ENCODE results near the gene MMRN2. TPM values are rescaled to one million over a fixed set of nuclear protein-coding genes. Genes with fewer than 3 reads are reported as not detected.

The MMRN2 gene
- total and polyA plus RNA-seq, 4 donors: 1.7 to 12.1 (median 8.6) TPM

GRCh38 chr10:86960863-86961434, 3.5 kb upstream of the MMRN2 start:
- peaks cover 0 to 13% (median 5%) of the 10 kb centered on the region in 4 donors for H3K4me1 ChIP-seq (ENCODE audit: control insufficient read depth in 4 of 4, insufficient read depth in 4 of 4, low read length in 3 of 4)
- DNase-seq (ENCODE audit: low spot score): no peak
- no peak for TF ChIP-seq NR2F2 (IDR thresholded peaks at IDR 0.05)
- no peak for TF ChIP-seq CTCF (IDR thresholded peaks at IDR 0.05; ENCODE audit: low read depth, low read length, missing input control)
- TF ChIP-seq JUND (IDR thresholded peaks at IDR 0.05): no peak
- no peak for TF ChIP-seq REST (IDR thresholded peaks at IDR 0.05)

GRCh38 chr10:86960003-86960862, 2.8 kb upstream of the MMRN2 start:
- peak; percentile 42 for DNase-seq (ENCODE audit: low spot score)
- Histone ChIP-seq H3K36me3 (ENCODE audit: control insufficient read depth in 4 of 4, insufficient read depth in 3 of 4, low read depth in 1 of 4, low read length in 3 of 4) (no peaks in the 10 kb centered on the region), H3K27me3 (ENCODE audit: control insufficient read depth in 4 of 4, insufficient read depth in 4 of 4, low read length in 3 of 4) (no peaks in the 10 kb centered on the region), H3K4me1 (ENCODE audit: control insufficient read depth in 4 of 4, insufficient read depth in 4 of 4, low read length in 3 of 4) (peaks cover 0 to 13% (median 5%) of the 10 kb centered on the region in 4 donors), H3K27ac (ENCODE audit: low read depth in 1 of 2, low read length in 2 of 2) (no peak overlapping the region), H3K9ac (ENCODE audit: low read depth in 1 of 2, low read length in 2 of 2) (no peak overlapping the region), H3K4me3 (ENCODE audit: low read depth in 1 of 3, low read length in 3 of 3) (no peak overlapping the region), H3K9me3 (ENCODE audit: control insufficient read depth in 4 of 4, low read length in 3 of 4) (no peaks in the 10 kb centered on the region)
- TF ChIP-seq NR2F2 (IDR thresholded peaks at IDR 0.05) (no peak), JUND (IDR thresholded peaks at IDR 0.05) (no peak), TAF1 (conservative IDR thresholded peaks at IDR 0.05) (no peak), EGR1 (IDR thresholded peaks at IDR 0.05; ENCODE audit: low read depth in 2 of 2) (no peak), FOXA1 (IDR thresholded peaks at IDR 0.05) (no peak), RAD21 (IDR thresholded peaks at IDR 0.05) (peak; percentile 81 to 90), ZBTB33 (IDR thresholded peaks at IDR 0.05) (no peak), CTCF (IDR thresholded peaks at IDR 0.05; ENCODE audit: low read depth, low read length, missing input control) (peak; percentile 77)
- WGBS: 74% methylated on average over 37 of the region's 37 CpGs

More at GRCh38 chr10:86960863-86961434, 3.5 kb upstream of the MMRN2 start:
- no peaks in the 10 kb centered on the region for H3K27me3 ChIP-seq (ENCODE audit: control insufficient read depth in 4 of 4, insufficient read depth in 4 of 4, low read length in 3 of 4)
- H3K4me3 ChIP-seq (ENCODE audit: low read depth in 1 of 3, low read length in 3 of 3): no peak overlapping the region
- 80% methylated on average over 9 of the region's 9 CpGs for WGBS
- no peak overlapping the region for H3K27ac ChIP-seq (ENCODE audit: low read depth in 1 of 2, low read length in 2 of 2)
- H3K9me3 ChIP-seq (ENCODE audit: control insufficient read depth in 4 of 4, low read length in 3 of 4): no peaks in the 10 kb centered on the region
- no peaks in the 10 kb centered on the region for H3K36me3 ChIP-seq (ENCODE audit: control insufficient read depth in 4 of 4, insufficient read depth in 3 of 4, low read depth in 1 of 4, low read length in 3 of 4)
- H3K9ac ChIP-seq (ENCODE audit: low read depth in 1 of 2, low read length in 2 of 2): no peak overlapping the region

Measured in liver (tissue), 9 donors.